Neuronal stem cell (in vitro differentiated cells): ENCODE measurements around the gene YIF1A.

ENCODE experiments used
- DNase-seq: peaks from one replicate; pipeline ENCODE4 v3.0.0-alpha.2; 2013; ENCODE audit warnings: low spot score
- H2AFZ ChIP-seq: one replicate; pipeline ENCODE4 v1.6.1; 2013; ENCODE audit warnings: mild to moderate bottlenecking, low read length, inconsistent platforms
- H2AK5ac ChIP-seq: 2 replicates; pipeline ENCODE4 v1.6.1; 2013; ENCODE audit warnings: low read depth, mild to moderate bottlenecking, inconsistent platforms, low read length, moderate library complexity, mixed read lengths
- H2BK120ac ChIP-seq: 2 replicates; pipeline ENCODE4 v1.6.1; 2013; ENCODE audit warnings: low read depth, mild to moderate bottlenecking, inconsistent platforms, low read length, moderate library complexity, mixed read lengths
- H2BK12ac ChIP-seq: one replicate; pipeline ENCODE4 v1.6.1; 2013; ENCODE audit warnings: low read length, inconsistent platforms
- H2BK15ac ChIP-seq: 2 replicates; pipeline ENCODE4 v1.6.1; 2013; ENCODE audit warnings: mild to moderate bottlenecking, low read length, inconsistent platforms, mixed read lengths
- H2BK5ac ChIP-seq: one replicate; pipeline ENCODE4 v1.6.1; 2013; ENCODE audit warnings: inconsistent platforms, mild to moderate bottlenecking, low read length, moderate library complexity
- H3K14ac ChIP-seq: one replicate; pipeline ENCODE4 v1.6.1; 2013; ENCODE audit warnings: low read length, inconsistent platforms
- H3K18ac ChIP-seq: 2 replicates; pipeline ENCODE4 v1.6.1; 2013; ENCODE audit warnings: low read length, inconsistent platforms
- H3K23ac ChIP-seq: 2 replicates; pipeline ENCODE4 v1.6.1; 2013; ENCODE audit warnings: low read depth, mild to moderate bottlenecking, mixed read lengths, low read length, inconsistent platforms; ENCODE audit not compliant: poor library complexity
- H3K27ac ChIP-seq: replicated peaks from 3 replicates; pipeline ENCODE4 v1.5.1; 2013; ENCODE audit warnings: low read length, inconsistent platforms
- H3K27me3 ChIP-seq, 3 experiments: 2 replicates each; pipeline ENCODE4 v1.6.1; 2013; ENCODE audit warnings: low read length in 3 of 3, mild to moderate bottlenecking in 2 of 3, inconsistent platforms in 1 of 3, low read depth in 1 of 3, mixed read lengths in 1 of 3, moderate library complexity in 1 of 3; ENCODE audit not compliant: control insufficient read depth in 3 of 3, insufficient read depth in 3 of 3
- H3K36me3 ChIP-seq, 2 donors: replicated peaks in 1 of 2; 2 replicates each; pipeline ENCODE4 v1.6.1; 2013; ENCODE audit warnings: low read length in 2 of 2; ENCODE audit not compliant: control insufficient read depth in 2 of 2, insufficient read depth in 2 of 2
- H3K4ac ChIP-seq: 2 replicates; pipeline ENCODE4 v1.6.1; 2013; ENCODE audit warnings: inconsistent platforms, mild to moderate bottlenecking, low read length, moderate library complexity
- H3K4me1 ChIP-seq, 2 donors: 1 replicate in 1 of 2; 2 replicates in 1 of 2; pipeline ENCODE4 v1.6.1; 2013; ENCODE audit warnings: low read length in 2 of 2, low read depth in 1 of 2; ENCODE audit not compliant: control insufficient read depth in 2 of 2, insufficient read depth in 1 of 2
- H3K4me2 ChIP-seq: one replicate; pipeline ENCODE4 v1.6.1; 2013; ENCODE audit warnings: mild to moderate bottlenecking, low read length, inconsistent platforms; ENCODE audit not compliant: insufficient read depth, poor library complexity, severe bottlenecking
- H3K4me3 ChIP-seq, 2 donors: 2 replicates each; pipeline ENCODE4 v1.5.1; 2013; ENCODE audit warnings: low read length in 2 of 2, mild to moderate bottlenecking in 2 of 2, inconsistent platforms in 1 of 2, moderate library complexity in 1 of 2
- H3K79me1 ChIP-seq: one replicate; pipeline ENCODE4 v1.6.1; 2013; ENCODE audit warnings: low read depth, mild to moderate bottlenecking, inconsistent platforms, low read length, moderate library complexity
- H3K9ac ChIP-seq: one replicate; pipeline ENCODE4 v1.6.1; 2013; ENCODE audit warnings: mild to moderate bottlenecking, low read depth, low read length, inconsistent platforms; ENCODE audit not compliant: poor library complexity
- H3K9me3 ChIP-seq, 2 donors: replicated peaks in 1 of 2; 2 replicates each; pipeline versions ENCODE3 to v1.6.1; 2013; ENCODE audit warnings: low read length in 2 of 2, mild to moderate bottlenecking in 2 of 2, inconsistent platforms in 1 of 2, low read depth in 1 of 2, mixed read lengths in 1 of 2, moderate library complexity in 1 of 2; ENCODE audit not compliant: control insufficient read depth in 2 of 2, insufficient read depth in 1 of 2
- H4K8ac ChIP-seq: one replicate; pipeline ENCODE4 v1.6.1; 2013; ENCODE audit warnings: low read depth, mild to moderate bottlenecking, inconsistent platforms, low read length, moderate library complexity
- H4K91ac ChIP-seq: one replicate; pipeline ENCODE4 v1.6.1; 2013; ENCODE audit warnings: low read length, low read depth, mild to moderate bottlenecking, inconsistent platforms; ENCODE audit not compliant: poor library complexity
- WGBS, 2 donors: extraction: QIAGEN DNeasy Blood & Tissue Kit; methylation state at CpG; one replicate each; pipeline ENCODE4 v1.1.7; 2013; ENCODE audit warnings: missing lambda C conversion rate in 2 of 2, mixed read lengths in 1 of 2; ENCODE audit not compliant: insufficient read length in 2 of 2, insufficient replicate concordance in 1 of 2; ENCODE audit errors: extremely low coverage in 2 of 2; 5-methylcytosine and 5-hydroxymethylcytosine counted together

The YIF1A gene

GRCh38 chr11:66237867-66238266, 51.1 kb downstream of the YIF1A start:
- no peak overlapping the region for H3K9ac ChIP-seq
- no peak overlapping the region for H2BK15ac ChIP-seq
- no CpG with 5 or more reads among the region's 6 CpGs for WGBS, 2 donors
- no peaks in the 10 kb centered on the region for H3K4me1 ChIP-seq
- H2AFZ ChIP-seq = no peak overlapping the region
- H2BK5ac ChIP-seq = no peak overlapping the region
- no peak overlapping the region for H3K4me2 ChIP-seq
- H3K36me3 ChIP-seq = peaks cover 7 to 68% of the 10 kb centered on the region in 2 donors
- H2AK5ac ChIP-seq = no peak overlapping the region
- no peak overlapping the region for H4K8ac ChIP-seq
- no peak overlapping the region for H2BK12ac ChIP-seq
- H3K18ac ChIP-seq = no peak overlapping the region
- DNase-seq = no peak
- H3K9me3 ChIP-seq = no peaks in the 10 kb centered on the region
- H3K14ac ChIP-seq = no peak overlapping the region
- H4K91ac ChIP-seq = no peak overlapping the region
- no peak overlapping the region for H3K4me3 ChIP-seq
- H3K27me3 ChIP-seq = no peaks in the 10 kb centered on the region
- H2BK120ac ChIP-seq = no peak overlapping the region
- H3K27ac ChIP-seq = no peak overlapping the region
- no peak overlapping the region for H3K23ac ChIP-seq
- no peaks in the 10 kb centered on the region for H3K79me1 ChIP-seq
- no peak overlapping the region for H3K4ac ChIP-seq

DNA sequence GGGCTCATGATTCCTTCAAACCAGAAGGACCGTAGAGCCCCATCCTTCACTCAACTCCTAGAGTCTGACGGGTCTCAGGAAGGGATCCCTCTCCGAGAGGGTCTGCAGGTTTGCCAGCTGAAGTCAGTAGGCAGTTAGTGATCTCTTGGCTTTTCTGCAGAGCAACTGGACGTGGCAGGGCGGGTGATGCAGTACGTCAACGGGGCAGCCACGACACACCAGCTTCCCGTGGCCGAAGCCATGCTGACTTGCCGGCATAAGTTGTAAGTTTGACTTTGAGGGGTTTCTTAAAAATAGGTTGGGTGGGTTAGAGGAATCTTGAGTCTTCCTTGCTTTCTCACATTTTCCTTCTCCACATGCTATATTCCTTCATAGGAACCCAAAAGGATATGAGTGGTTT, 53.8 kb downstream of the YIF1A start:
- H3K4me2 ChIP-seq = no peak overlapping the region
- H3K79me1 ChIP-seq = no peaks in the 10 kb centered on the region
- H2BK15ac ChIP-seq = no peak overlapping the region
- no peak overlapping the region for H2AFZ ChIP-seq
- H2BK5ac ChIP-seq = no peak overlapping the region
- H3K14ac ChIP-seq = no peak overlapping the region
- no peaks in the 10 kb centered on the region for H3K27me3 ChIP-seq
- no peak overlapping the region for H3K23ac ChIP-seq
- no peak overlapping the region for H2AK5ac ChIP-seq
- H3K9me3 ChIP-seq = no peaks in the 10 kb centered on the region
- no peak for DNase-seq
- peaks cover 9 to 72% of the 10 kb centered on the region in 2 donors for H3K36me3 ChIP-seq
- no peak overlapping the region for H3K27ac ChIP-seq
- no peaks in the 10 kb centered on the region for H3K4me1 ChIP-seq
- H3K9ac ChIP-seq = no peak overlapping the region
- no peak overlapping the region for H2BK120ac ChIP-seq
- peak overlapping the region in 1 of 2 donors; percentile 53 for H3K4me3 ChIP-seq
- H4K8ac ChIP-seq = no peak overlapping the region
- H2BK12ac ChIP-seq = no peak overlapping the region
- H3K18ac ChIP-seq = no peak overlapping the region
- no peak overlapping the region for H3K4ac ChIP-seq
- WGBS, 2 donors = no CpG with 5 or more reads among the region's 11 CpGs
- H4K91ac ChIP-seq = no peak overlapping the region
